Neural crest cell (in vitro differentiated cells): ENCODE measurements around the gene LYPD4. TPM values are rescaled to one million over a fixed set of nuclear protein-coding genes. Genes with fewer than 3 reads are reported as not detected.

ENCODE experiments used
- DNase-seq: peaks from one replicate; pipeline ENCODE4 v3.0.0; 2021; ENCODE audit warnings: low read depth, mixed read lengths, low spot score
- H3K27ac Mint-ChIP-seq: one replicate; pipeline ENCODE4 v1.8.0; 2021; ENCODE audit warnings: mild to moderate bottlenecking, mixed read lengths; ENCODE audit not compliant: unreplicated experiment
- H3K27me3 Mint-ChIP-seq: 2 replicates; pipeline ENCODE4 v1.8.0; 2021; ENCODE audit warnings: low read depth, mild to moderate bottlenecking, mixed read lengths
- H3K36me3 Mint-ChIP-seq: 2 replicates; pipeline ENCODE4 v1.8.0; 2021; ENCODE audit warnings: low read depth, mild to moderate bottlenecking, mixed read lengths
- H3K4me1 Mint-ChIP-seq: 2 replicates; pipeline ENCODE4 v1.8.0; 2021; ENCODE audit warnings: mixed read lengths
- H3K4me3 Mint-ChIP-seq: one replicate; pipeline ENCODE4 v1.8.0; 2021; ENCODE audit warnings: mild to moderate bottlenecking, mixed read lengths
- H3K9me3 Mint-ChIP-seq: 2 replicates; pipeline ENCODE4 v1.8.0; 2021; ENCODE audit warnings: mixed read lengths
- CTCF ChIP-seq: fragments of 200-600 bp; sonication (generic); conservative IDR thresholded peaks from 2 replicates; pipeline ENCODE4 v1.5.0; 2021; ENCODE audit warnings: antibody characterized with exemption, mild to moderate bottlenecking
- total RNA-seq: library from RNA; stranded (reverse); gene quantifications from 2 replicates; pipeline ENCODE4 v1.2.1, GENCODE V29; 2021

Gene LYPD4
- total RNA-seq, 1 donor from 2014 or later = not detected

- Mint-ChIP-seq H3K4me3 (no peak overlapping the region), H3K9me3 (no peaks in the 10 kb centered on the region), H3K27ac (no peak overlapping the region), H3K27me3 (peaks cover 2% of the 10 kb centered on the region), H3K4me1 (peaks cover 26% of the 10 kb centered on the region), H3K36me3 (no peaks in the 10 kb centered on the region)
- TF ChIP-seq CTCF = no peak
- no peak for DNase-seq
Measured at GRCh38 chr19:41888926-41889325, 44.4 kb upstream of the LYPD4 start.

- no peak for DNase-seq
- H3K27me3 Mint-ChIP-seq = peaks cover 7% of the 10 kb centered on the region
- H3K27ac Mint-ChIP-seq = no peak overlapping the region
- peaks cover 32% of the 10 kb centered on the region for H3K4me1 Mint-ChIP-seq
- TF ChIP-seq CTCF = no peak
- H3K36me3 Mint-ChIP-seq = no peaks in the 10 kb centered on the region
- no peak overlapping the region for H3K4me3 Mint-ChIP-seq
- no peaks in the 10 kb centered on the region for H3K9me3 Mint-ChIP-seq
Measured at GRCh38 chr19:41887711-41888382, 43.4 kb upstream of the LYPD4 start.

GRCh38 chr19:41886761-41887710 lies 42.6 kb upstream of the LYPD4 start:
- TF ChIP-seq CTCF = no peak
- Mint-ChIP-seq H3K4me3 (peak overlapping the region; percentile 65), H3K36me3 (no peaks in the 10 kb centered on the region), H3K27me3 (peaks cover 15% of the 10 kb centered on the region), H3K27ac (peak overlapping the region; percentile 24), H3K4me1 (peaks cover 40% of the 10 kb centered on the region), H3K9me3 (no peaks in the 10 kb centered on the region)
- DNase-seq = no peak

- DNase-seq = peak; percentile 87
- Mint-ChIP-seq H3K4me3 (peak overlapping the region; percentile 98), H3K36me3 (no peaks in the 10 kb centered on the region), H3K9me3 (no peaks in the 10 kb centered on the region), H3K27me3 (peaks cover 30% of the 10 kb centered on the region), H3K27ac (no peak overlapping the region), H3K4me1 (peaks cover 40% of the 10 kb centered on the region)
- TF ChIP-seq CTCF = no peak
Measured at GRCh38 chr19:41883821-41884733, 39.6 kb upstream of the LYPD4 start.

- Mint-ChIP-seq H3K4me1 (peaks cover 39% of the 10 kb centered on the region), H3K9me3 (no peaks in the 10 kb centered on the region), H3K27ac (no peak overlapping the region), H3K27me3 (peaks cover 30% of the 10 kb centered on the region), H3K36me3 (no peaks in the 10 kb centered on the region), H3K4me3 (peak overlapping the region; percentile 98)
- TF ChIP-seq CTCF = no peak
- no peak for DNase-seq
Measured at GRCh38 chr19:41883463-41883820, 39.0 kb upstream of the LYPD4 start.
